ENCODE measurements around the gene TSHZ2.

TSHZ2 gene

GRCh38 chr20:53079828-53080686 lies 107.9 kb downstream of the TSHZ2 start:
- no peak for DNase-seq (ENCODE audit: low read depth)
- no peak for TF ChIP-seq CTCF (conservative IDR thresholded peaks at IDR 0.05; ENCODE audit: low read depth, low read length)
- H3K4me3 ChIP-seq (ENCODE audit: low read depth, low read length), result no peak overlapping the region

GRCh38 chr20:53080687-53080962 lies 108.5 kb downstream of the TSHZ2 start:
- no peak overlapping the region for H3K4me3 ChIP-seq (ENCODE audit: low read depth, low read length)
- no peak for TF ChIP-seq CTCF (conservative IDR thresholded peaks at IDR 0.05; ENCODE audit: low read depth, low read length)
- no peak for DNase-seq (ENCODE audit: low read depth)

- no peak overlapping the region for H3K4me3 ChIP-seq (ENCODE audit: low read depth, low read length)
- TF ChIP-seq CTCF (conservative IDR thresholded peaks at IDR 0.05; ENCODE audit: low read depth, low read length), result no peak
- DNase-seq (ENCODE audit: low read depth), result peak; percentile 30
These were observed 109.1 kb downstream of the TSHZ2 start for GRCh38 chr20:53080969-53081871.

DNA sequence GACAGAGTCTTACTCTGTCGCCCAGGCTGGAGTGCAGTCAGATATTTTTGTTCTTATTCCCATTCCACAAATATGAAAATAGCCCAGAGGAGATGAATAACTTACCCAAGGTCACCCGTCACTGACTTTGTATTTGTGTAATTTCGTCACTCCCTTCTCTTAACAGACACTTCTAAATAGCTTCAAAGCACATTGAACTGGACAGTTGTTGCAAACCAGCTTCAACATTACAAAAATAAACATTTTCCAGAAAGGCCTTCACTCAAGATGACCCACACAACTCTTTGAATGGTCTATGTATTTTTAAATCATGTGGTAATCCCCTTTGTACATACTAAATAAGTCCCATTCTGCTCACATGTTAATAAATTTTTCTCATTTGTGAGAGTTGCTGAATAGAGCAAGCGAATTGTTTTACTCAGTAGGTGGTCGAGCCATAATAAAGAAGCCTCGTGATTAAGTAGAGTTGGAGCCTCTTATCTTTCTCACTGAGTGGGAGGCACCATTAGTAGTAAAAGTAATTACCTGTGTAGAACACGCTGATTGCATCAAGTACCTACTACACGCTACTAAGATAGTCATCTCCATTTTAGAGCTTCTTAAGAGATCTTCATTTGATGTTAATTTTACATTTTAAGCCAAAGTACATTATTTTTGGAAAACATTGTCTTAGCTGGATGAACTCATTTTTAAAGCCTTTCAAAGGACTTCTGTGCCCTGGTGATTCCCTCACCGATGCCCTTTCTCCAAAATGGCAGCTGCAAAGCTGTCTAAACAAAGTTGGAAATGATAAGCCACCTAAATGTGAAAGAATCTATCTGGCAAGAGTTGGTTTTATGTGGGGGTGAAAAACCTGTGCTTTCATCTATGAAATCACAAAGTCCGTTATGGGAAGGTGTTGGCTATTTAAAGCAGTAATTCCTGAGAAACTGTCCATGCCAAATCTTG lies 110.0 kb downstream of the TSHZ2 start:
- TF ChIP-seq CTCF (conservative IDR thresholded peaks at IDR 0.05; ENCODE audit: low read depth, low read length), result no peak
- no peak overlapping the region for H3K4me3 ChIP-seq (ENCODE audit: low read depth, low read length)
- peak; percentile 1 for DNase-seq (ENCODE audit: low read depth)

- no peak overlapping the region for H3K4me3 ChIP-seq (ENCODE audit: low read depth, low read length)
- no peak for TF ChIP-seq CTCF (conservative IDR thresholded peaks at IDR 0.05; ENCODE audit: low read depth, low read length)
- DNase-seq (ENCODE audit: low read depth), result no peak
These were observed 111.3 kb downstream of the TSHZ2 start for GRCh38 chr20:53083411-53083810.

DNA sequence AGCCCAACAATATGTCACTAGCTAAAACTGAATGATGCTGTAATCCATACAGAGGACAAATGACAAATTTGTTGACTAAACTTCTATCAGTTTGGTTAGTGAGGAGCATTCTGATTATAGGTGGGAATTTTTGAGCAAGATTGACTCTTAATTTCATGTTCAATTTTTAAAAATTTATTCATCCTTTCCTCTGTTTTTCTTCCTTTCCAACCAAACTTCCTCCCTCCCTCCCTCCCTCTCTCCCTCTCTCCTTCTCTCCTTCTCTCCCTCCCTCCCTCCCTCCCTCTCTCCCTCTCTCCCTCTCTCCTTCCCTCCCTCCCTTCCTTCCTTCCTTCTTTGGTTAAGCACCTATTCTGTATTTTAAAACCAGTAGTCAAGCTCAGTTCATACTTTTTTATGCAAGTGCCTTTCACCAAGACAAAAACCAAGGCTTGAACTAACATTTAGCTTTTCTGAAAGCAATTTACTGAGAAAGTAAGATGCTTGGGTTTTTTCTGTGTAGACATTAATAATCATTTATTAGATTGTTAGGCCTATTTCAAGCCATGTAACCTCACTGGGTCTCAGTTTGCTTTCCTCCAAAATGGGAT lies 112.3 kb downstream of the TSHZ2 start:
- DNase-seq (ENCODE audit: low read depth), result no peak
- TF ChIP-seq CTCF (conservative IDR thresholded peaks at IDR 0.05; ENCODE audit: low read depth, low read length), result no peak
- H3K4me3 ChIP-seq (ENCODE audit: low read depth, low read length), result no peak overlapping the region
